Uterus (tissue), 2 donors: ENCODE data around the gene CHMP4B.

Source experiments
- CTCF ChIP-seq, 4 experiments: fragments of 200-600 bp in 2 of 4; fragments of 450-650 bp in 2 of 4; sonication (generic) in 2 of 4; IDR thresholded peaks; one replicate each; pipeline ENCODE4 v1.5.1; 2016 to 2019; ENCODE audit warnings: antibody characterized with exemption in 4 of 4, mild to moderate bottlenecking in 2 of 4, moderate library complexity in 1 of 4
- POLR2A ChIP-seq, 2 donors: fragments of 450-650 bp; IDR thresholded peaks; one replicate each; pipeline ENCODE4 v1.6.1; 2016; ENCODE audit warnings: antibody characterized with exemption in 2 of 2, mild to moderate bottlenecking in 1 of 2, moderate library complexity in 1 of 2

- TF ChIP-seq CTCF (IDR thresholded peaks at IDR 0.05), result no peak
- TF ChIP-seq POLR2A (IDR thresholded peaks at IDR 0.05), result no peak
Observed at GRCh38 chr20:33814238-33814712, 3.1 kb downstream of the CHMP4B start.
